Stimulated activated CD8-positive, alpha-beta memory T cell treated with anti-CD3 and anti-CD28 coated beads, Interleukin-2, amount 100 ng/mL, for 48 hours (primary cell): ENCODE data around the gene UNC79.

Source experiments
- DNase-seq, 2 donors: peaks; one replicate each; pipeline ENCODE4 v3.0.0-alpha.2; 2020; ENCODE audit warnings: low read depth in 2 of 2

UNC79 gene

DNA sequence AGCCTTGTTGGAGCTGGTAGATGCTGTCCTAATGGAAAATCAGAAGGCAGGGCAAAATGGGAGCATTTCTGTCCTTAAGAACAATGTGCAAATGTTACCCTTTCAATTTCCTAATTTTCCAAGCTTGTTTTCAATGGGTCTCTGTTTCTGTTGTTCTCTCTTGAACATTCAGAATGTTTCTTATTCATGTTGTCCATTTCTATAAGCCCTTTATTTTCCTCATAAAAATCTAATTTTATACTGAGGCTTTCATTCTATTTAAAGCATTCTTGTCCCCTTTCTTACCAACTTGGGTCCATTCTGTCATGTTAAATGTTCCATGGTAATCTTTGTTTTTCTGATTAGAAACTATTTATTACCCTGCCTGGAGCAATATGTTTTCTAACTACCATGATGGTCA is 232.6 kb downstream of the UNC79 start:
- DNase-seq = no peak

DNA sequence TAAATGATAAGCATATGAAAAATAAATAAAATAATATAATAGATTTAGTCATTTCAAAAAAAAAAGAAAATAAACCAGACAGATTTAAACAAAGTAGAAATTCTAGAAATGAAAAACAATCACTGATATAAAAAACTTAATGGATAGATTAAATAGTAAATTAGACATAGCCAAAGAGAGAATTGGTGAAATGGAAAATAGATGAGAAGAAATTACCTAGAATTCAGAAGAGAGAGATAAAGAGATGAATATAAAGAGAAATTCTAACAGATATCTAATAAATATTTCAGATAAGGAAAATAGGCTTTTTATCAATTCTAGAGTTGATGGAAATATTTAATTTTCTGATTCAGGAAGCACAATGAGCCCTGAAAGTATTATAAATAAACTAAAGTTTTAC is 234.4 kb downstream of the UNC79 start:
- DNase-seq = no peak

DNA sequence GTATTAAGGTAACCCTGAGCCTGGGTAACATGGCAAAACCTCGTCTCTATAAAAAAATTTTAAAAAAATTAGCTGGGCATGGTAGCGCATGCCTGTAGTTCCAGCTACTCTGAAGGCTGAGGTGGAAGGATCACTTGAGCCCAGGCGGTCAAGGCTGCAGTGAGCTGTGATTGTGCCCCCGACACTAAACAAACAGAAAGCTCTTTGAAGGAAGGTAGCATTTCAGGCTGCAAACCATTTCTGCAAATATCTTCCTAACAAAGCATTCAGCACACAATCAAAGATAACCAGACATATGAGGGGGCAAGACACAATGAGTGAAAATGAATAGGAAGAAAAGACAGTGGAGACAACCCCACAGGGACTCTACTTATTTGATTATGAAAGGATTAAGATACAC is 238.9 kb downstream of the UNC79 start:
- DNase-seq = no peak

DNA sequence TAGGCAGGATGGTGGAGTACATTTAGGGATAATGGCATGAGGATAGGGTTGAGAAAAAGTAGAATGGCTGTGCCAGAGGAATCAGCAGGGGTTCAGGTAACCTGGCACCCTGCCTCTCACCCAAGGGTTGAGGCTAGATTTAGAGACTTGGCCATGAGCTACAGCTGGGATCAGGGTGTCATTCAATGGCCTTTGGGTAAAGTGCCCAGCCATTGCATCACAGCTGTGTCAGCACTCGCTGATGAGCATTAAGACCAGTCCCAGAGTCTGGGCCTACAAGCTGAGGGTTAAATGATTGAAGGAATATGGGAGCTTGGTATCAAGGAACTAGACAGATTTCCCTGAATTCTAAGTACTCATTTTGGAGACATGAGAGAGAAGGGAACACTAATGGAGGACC is 243.6 kb downstream of the UNC79 start:
- DNase-seq = no peak

DNA sequence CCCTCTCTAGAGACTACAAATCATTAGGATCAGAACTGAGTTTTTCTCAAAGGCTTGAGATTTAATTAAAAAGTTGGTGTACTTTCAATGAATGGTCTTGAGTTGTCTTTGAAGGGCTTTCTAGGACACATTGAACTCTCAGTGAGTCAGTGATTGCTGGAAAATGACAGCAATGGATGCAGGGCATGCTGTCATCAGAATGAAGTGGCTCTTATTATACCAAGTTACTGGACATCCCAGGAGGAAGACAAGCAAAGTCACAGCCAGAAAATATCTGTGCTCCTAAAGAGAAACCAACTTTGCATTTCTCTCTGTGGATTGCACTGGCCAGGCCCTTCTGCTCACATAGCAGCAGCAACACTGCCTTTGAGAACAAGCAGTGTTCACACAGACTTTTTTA is 244.9 kb downstream of the UNC79 start:
- DNase-seq = no peak

DNA sequence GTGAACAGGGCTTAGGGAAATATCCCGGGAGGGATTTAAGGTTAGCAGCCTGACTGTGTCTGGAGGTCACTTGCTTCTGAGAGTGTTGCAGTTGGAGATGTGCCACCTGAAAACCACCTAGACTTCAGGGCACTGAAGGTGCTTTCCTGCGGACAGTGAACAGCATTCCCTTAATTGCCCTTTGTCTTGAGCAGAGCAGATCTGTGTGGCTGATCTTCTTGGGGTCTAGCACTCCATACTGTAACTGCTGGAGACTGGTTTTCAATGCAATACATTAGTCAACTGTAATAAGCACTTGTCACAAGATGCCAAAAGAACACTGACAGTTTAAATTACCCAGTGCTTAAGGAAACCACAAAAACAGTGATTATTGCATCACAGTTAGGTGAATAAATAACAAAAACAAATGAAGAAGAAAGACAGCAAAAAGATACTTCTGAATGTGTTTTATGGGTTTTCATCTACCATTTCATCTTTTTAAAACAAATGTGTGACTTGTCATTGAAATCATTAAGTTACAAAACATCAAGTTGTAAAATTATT is 245.7 kb downstream of the UNC79 start:
- DNase-seq = no peak

DNA sequence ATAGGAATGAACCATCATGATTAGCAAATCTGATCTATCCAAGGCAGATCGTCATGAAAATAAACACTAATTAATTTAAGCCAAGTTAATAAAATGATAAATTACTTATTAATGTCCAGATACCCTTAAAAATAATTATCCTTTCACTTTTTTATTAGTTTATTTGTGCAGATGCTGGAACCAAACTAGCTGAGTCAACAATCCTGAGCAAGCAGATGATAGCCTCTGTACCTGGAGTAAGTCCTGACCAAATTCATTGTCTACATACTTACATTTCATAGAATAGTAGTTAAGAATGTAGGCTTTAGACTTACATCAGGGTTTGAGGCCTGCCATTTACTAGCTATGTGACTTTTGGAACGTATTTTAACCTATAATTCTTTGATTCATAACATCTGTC is 251.7 kb downstream of the UNC79 start:
- DNase-seq = no peak

DNA sequence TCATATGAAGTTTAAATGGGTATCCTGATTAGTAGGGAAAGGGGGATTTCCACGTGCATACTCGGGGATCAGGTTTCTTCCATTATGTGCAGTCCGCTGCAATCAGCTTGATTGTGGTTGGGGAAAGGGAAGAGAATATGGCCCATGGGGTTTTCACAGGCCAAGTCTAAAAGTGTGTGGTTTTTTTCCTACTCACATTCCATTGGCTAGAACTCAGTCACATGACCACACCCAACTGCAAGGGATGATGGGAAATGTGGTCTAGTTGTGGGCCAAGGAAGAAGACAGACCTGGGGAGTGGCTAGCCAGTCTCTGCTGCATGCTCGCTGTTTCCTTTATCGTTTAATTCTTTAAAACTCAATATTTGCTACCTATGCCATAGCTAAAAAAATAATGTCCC is 252.5 kb downstream of the UNC79 start:
- no peak for DNase-seq

DNA sequence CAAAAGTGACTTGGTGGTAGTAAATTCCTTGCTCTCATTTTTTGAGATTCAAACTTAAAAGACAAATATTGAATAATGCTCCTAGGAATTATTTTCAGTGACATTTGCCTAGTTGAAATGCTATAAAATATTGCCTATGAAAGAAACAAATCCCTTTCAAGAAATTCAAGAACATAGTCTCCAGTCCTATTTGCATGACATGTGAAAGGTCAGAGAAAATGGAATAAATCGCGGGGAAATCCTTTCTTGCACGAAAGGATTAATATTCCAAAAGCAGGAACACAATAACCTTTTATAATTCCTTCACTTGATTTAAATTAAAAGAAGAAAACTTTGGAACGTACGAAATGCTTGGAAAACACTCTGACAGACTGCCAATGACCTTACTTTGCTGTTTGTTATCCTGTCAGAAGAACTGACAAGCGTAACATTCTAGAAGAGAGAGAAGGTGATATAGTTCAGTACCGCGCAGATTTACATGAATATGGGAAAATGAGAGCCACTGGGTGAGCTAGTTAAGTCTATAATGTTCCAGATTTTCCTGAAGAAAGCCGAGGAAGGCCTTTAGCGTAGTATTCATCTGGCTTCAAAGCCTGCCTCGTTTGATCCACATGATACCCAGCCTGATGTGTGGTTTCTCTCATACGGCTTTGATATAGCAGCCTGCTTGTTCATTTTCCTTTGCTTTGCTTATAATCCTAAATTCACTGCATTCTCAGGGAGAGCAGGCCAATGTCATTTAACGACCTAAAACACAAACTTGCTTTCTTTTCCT is 254.6 kb downstream of the UNC79 start:
- no peak for DNase-seq

DNA sequence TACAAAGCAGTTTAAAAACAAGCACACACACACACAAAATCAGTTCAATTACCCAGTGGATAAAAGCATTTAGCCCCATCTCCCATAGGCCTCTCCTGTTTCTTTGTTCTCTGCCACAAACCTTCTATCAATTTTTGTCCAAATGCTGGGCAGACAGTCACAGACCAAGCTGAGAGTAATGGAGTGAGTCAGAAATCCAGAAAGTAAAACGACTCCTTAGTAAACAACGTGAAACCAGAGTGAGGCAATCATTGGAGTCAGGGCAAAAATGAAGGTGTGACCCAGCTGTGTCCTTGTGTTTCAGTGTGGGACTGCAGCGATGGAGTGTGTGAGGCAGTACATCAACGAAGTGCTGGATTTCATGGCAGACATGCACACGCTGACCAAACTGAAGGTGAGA is 255.5 kb downstream of the UNC79 start:
- no peak for DNase-seq

DNA sequence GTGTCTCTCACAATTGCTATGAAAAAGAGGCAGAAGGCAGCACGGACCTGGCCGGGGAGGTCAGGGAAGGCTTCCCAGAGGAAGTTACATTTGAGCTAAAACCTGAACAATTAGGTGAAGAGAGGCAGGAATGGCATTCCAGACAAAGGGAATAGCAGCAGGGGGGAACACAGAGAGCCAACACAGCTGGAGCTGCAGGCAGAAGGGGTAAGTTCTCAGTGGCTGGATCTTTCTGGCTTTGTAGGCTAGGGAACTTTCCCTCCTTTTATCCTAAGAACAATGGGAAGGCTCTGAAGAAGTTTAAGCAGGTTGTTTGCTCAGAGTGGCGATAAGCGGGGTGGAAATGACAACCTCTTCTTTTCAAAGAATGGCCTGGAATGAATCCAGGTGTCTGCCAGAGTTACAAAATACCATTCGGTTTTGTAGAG is 257.5 kb downstream of the UNC79 start:
- DNase-seq = no peak

DNA sequence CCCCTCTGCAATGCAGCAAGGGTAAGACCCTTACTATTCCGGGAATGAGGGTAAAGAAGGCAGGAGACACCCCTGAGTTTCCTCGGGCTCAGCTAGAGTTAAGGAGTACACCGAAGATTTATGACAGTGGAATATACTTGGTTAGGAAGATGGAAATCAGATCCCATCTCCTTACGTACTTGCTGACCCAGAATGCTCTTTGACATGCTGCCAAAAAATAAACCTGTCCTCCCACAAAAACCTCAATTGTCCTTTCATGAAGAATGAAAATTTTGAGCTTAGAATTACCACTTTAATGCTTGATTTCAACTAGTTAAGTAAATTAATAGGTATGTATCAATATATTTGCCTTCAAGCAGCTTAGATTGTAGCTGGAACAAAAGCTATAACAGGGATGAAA is 258.1 kb downstream of the UNC79 start:
- no peak for DNase-seq

DNA sequence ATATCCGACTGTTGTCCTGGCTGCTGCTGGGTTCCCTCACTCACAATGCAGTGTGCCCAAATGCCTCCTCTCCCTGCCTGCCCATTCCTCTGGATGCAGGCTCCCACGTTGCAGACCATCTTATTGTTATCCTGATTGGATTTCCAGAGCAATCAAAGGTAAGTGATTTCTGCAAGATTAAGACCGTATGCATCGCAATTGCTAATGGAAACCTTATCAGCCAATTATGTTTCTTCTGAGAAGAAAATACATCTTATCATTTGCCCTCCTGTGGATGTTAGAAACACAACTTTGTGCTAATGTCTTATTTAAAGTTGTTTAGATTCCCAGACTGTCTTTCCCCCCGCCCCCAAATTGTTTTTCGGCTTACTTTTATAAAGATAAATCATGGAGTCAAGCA is 259.4 kb downstream of the UNC79 start:
- DNase-seq = no peak

DNA sequence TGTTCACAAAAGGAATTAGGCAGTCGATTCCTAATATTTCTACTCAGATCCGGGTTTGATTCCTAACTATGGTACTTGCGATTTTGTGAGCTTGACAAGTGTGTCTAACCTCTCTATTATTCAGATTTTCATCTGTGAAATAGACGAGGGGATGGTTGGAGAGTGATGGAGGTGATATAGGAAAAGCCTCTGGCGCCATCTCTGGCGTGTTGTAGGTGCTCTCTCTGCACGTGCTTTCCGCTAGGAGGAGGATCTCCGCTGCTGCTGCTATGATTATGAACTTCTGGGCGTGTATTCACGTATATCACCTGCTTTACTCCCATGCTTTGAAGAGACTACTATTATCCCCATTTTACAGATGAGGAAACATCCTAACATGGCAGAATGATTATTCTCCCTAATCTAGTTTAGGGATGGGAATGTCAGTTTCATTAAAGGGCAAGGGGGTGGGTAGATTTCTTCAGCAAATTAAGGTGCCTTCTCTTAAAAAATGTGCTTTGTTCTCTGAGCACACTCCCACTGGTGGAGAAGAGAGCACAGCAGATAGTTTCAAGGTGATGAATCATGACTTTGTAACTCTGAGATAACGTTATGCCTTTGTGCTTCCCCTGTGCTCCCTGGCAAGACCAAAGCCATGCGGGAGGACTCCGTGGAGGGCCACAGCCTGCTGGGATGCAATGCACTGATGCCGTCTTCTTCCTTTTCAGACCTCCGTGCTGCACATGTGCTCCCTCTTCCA is 260.5 kb downstream of the UNC79 start:
- DNase-seq = no peak

DNA sequence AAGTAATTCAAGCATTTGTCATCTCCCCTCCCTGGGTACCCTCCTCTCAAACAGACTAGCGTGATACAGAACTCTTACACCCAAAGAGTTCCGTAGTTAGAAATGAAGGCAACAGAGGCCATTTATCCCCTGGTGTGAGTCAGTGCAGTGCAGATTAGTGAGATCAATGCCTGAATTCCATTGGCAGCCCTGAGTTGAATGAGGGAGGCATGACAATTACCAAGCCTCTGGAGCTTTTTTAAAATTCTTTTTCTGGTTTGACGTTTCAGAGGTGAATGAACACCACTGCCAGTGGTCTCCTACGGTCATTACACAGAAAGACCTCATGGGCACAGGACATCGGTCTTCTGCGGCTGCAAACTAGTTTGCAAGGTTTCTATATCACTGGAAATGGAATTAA is 263.2 kb downstream of the UNC79 start:
- no peak for DNase-seq

DNA sequence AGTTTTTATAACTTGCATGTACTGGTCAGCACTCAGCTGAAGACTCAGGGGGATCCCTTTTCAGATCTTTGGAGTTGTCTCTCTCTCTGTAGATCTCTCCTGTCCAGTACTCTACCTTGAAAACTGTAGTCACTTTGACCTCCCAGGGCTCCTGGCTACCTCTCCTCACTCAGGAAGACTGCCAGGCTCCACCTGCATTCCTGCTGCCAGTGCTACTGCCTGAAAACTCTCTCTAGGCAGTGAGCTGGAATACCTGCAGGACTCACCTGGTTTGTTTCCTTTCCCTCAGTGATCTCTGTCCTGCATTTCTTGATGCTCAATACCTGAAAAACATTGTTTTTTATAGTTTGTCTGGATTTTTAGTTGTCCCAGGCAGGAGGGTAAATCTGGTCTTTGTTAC is 270.2 kb downstream of the UNC79 start:
- no peak for DNase-seq

DNA sequence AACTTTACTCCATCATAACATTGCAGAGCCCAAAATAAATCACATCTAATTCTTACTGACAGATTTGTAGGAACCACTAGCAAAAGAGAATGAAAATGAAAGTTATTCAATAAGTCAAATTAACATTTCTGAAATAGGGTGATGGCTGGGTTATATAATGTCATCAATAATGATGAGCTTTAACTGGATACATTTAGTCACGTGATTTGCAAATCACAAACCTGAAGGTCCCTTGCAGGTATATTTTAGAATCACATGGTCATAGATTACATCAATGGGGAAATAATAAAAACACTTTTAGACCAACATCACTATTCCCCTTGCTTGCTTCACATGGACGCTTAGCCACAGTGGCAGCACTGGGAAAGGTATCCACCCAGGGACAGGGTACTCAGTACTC is 270.8 kb downstream of the UNC79 start:
- DNase-seq = no peak

DNA sequence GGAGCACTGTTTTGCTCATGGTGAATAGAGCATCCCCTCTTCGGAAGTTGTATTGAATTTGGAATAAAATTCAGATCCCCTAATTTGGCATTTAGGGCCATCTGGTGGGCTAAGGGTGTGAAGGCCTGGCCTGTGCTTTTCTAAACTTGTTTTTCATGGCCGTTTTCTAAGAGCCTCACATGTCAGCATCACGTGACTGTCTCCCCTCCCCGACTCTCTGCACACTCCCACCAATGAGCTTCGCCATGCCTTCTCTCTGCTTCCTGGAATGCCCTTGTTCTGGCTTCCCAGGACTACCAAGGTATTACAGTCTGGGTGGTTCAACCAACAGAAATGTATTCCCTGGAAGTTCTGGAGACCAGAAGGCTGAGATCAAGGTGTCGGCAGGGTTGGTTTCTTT is 272.2 kb downstream of the UNC79 start:
- DNase-seq = no peak

DNA sequence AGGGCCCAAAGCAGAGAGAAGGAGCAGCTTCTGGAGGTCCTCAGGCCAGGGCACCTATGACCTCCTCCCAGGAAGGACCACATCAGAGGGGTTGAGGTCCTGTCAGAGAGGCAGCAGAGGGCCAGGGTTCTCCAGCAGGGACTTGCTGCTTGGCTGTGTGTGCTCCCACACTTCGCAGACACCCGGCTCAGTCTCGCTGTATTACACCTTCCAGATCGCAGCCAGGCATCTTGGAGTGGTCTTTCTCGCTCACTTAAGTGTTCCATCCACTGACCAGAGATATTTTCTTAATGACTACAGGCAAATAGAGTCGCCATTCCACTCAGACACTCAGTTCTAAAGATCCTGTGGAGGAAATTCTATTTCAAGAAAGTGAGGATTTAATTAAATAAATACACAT is 273.2 kb downstream of the UNC79 start:
- DNase-seq = no peak

DNA sequence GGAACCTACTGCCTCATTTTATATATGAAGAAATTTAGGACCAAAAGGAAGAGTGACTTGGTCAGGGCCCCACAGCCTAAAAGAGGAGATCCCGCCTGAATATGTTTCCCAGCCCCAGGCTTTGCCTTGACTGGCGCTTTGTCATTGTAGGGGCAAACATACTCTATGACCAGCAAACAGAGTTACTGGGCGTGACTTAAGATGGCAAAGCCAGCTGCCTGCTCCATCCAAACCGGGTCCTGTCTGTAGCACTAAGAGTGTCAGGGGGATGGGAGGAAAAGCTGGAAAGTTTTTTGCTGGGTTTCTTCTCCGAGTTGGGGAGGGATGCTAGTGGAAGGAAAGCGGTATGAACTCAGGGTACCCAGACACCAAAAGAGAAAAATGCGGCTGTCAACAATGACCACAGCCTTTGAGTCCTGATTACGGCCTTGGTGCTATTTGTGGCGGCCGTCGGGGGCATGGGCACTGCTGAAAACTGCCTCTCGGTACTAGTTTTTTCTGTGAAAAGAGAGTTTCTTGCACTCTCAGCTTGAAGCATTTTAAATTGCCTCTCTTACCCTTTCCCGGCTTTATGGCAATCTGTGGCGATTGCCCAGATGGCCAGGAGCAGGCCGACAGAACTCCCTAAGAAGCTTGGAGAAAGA is 274.9 kb downstream of the UNC79 start:
- DNase-seq = no peak

DNA sequence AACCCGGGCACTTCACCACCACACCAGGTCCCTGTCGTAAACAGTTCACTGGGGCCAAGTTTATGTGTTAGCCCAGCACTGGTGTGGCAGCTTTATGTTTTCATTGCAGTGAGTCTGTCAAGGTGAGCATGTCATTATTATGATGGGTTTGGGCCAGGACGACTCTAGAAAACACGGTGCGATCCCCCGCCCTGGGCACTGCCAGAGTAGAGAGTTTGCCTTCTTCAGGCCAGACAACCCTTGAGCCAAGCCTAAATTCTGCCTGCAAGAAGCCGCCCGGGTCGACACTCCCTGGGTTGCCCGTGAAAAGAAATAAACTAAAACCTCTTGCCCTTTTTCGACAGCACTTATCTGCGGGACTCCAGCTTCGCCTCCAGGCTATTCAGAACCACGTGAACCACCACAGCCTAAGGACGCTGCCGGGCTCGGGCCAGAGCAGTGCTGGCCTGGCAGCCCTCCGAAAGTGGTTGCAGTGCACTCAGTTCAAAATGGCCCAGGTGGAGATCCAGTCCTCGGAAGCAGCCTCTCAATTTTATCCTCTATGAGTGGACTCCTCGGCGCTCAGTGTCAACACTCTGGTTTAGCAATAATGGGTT is 275.7 kb downstream of the UNC79 start:
- no peak for DNase-seq

DNA sequence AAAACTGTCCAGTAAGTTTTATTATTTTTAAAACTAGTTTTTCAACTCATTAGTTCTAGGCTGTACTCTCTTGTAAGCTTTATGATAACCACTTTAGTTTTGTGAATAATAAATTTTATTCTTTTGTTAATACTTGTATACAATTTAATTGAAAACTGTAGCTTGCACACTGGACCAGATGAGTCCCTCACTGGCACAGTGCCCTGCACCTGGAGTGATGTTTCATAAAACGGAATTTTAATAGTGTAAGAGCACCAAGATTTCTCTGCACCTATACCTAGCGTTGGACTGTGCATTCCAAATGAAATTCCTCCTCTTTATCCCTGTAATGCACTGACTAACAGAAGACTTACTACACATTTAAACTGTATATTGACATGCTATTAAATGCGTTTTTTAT is 276.7 kb downstream of the UNC79 start:
- DNase-seq = no peak
